ENCODE results near the gene IQCF2. TPM values are rescaled to one million over a fixed set of nuclear protein-coding genes. Genes with fewer than 3 reads are reported as not detected.

IQCF2 gene
- total and polyA plus RNA-seq, 2 donors (not counting 3 experiments of a cell fraction or from before 2014, with no cell fraction given) = not detected

DNA sequence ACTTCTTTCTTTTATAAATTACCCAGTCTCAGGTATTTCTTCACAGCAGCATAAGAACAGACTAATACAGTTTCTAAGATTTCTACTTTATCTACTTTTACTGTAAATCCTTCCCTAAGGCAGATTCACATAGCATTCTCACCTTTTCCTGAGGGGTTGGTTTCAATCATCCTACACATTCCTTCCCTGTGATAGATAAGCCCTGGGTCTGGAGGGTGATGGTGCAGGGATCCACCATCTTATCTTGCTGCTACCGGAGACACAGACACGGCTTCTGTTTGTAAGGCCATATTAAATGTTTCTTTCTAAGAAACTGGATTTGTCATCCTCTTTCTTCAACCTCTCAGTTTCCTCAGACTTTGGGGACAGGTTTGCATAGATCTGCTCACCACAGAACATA, 7.9 kb downstream of the IQCF2 start:
- dilution Hi-C loops (cut with MboI; ENCODE audit: extremely low pct_ligation_motif_present, low sequenced_read_pairs) = no loop called here

More for the DNA sequence above, 7.9 kb downstream of the IQCF2 start:
- CTCF ChIA-PET = no interaction called here
- Histone ChIP-seq H3K27me3 (ENCODE audit: control insufficient read depth in 2 of 2, insufficient read depth in 2 of 2, low read length in 2 of 2) (peaks cover 2 to 7% of the 10 kb centered on the region in 2 experiments), H3K9ac (replicated peaks; ENCODE audit: extremely low read depth, insufficient read depth, low read length) (no peak overlapping the region), H3K27ac (ENCODE audit: insufficient read depth, low read depth, low read length) (no peak overlapping the region), H3K9me3 (replicated peaks; ENCODE audit: control insufficient read depth, insufficient read depth, low read length) (no peaks in the 10 kb centered on the region), H3K4me1 (ENCODE audit: control insufficient read depth, extremely low read depth, insufficient read depth, low read length) (no peaks in the 10 kb centered on the region), H3K9me1 (replicated peaks; ENCODE audit: control insufficient read depth, extremely low read depth, insufficient read depth, low read length) (no peaks in the 10 kb centered on the region), H3K79me2 (ENCODE audit: control insufficient read depth, insufficient read depth, low read length) (no peaks in the 10 kb centered on the region), H3K4me3 (replicated peaks in 1 of 3; ENCODE audit: insufficient read depth in 1 of 3, low read depth in 1 of 3, low read length in 3 of 3) (no peak overlapping the region), H3K36me3 (ENCODE audit: control insufficient read depth in 2 of 2, extremely low read depth in 1 of 2, insufficient read depth in 2 of 2, low read length in 2 of 2) (no peaks in the 10 kb centered on the region), H4K20me1 (replicated peaks; ENCODE audit: control insufficient read depth, extremely low read depth, insufficient read depth, low read length) (no peaks in the 10 kb centered on the region), H2AFZ (ENCODE audit: low read depth, low read length) (no peak overlapping the region), H3K4me2 (ENCODE audit: insufficient read depth, low read length) (no peak overlapping the region)
- BruUV-seq (replicated peaks) = no TSS peak
- DNase-seq (ENCODE audit: low read depth, low spot score) = no peak
- no peak for FAIRE-seq
- POLR2A ChIA-PET = no interaction called here
- intact Hi-C loops (cut with micrococcal nuclease) = no loop called here
- TF ChIP-seq MAX (IDR thresholded peaks at IDR 0.05; ENCODE audit: insufficient read depth, insufficient read length) (no peak), CTCF (IDR thresholded peaks at IDR 0.05; ENCODE audit: extremely low read depth in 1 of 2, insufficient read depth in 1 of 2, low read depth in 1 of 2, low read length in 2 of 2) (no peak), GATA2 (IDR thresholded peaks at IDR 0.05; ENCODE audit: insufficient read depth, insufficient read length, low read depth, low read length) (no peak), POLR2A (IDR thresholded peaks at IDR 0.05; ENCODE audit: low read depth, low read length) (no peak), EZH2 (IDR thresholded peaks at IDR 0.05; ENCODE audit: borderline replicate concordance, low read depth, low read length, severe bottlenecking) (no peak), POLR2AphosphoS5 (IDR thresholded peaks at IDR 0.05; ENCODE audit: insufficient read depth, low read depth, low read length) (no peak), JUN (IDR thresholded peaks at IDR 0.05; ENCODE audit: borderline replicate concordance, insufficient read depth, insufficient read length, low read depth) (no peak), FOS (IDR thresholded peaks at IDR 0.05; ENCODE audit: borderline replicate concordance, insufficient read depth, low read length) (no peak), MYC (IDR thresholded peaks at IDR 0.05; ENCODE audit: low read depth, low read length) (no peak)
